GM12875 (cell line): ENCODE data around the gene HEPACAM2.

Experiments
- H3K4me3 ChIP-seq: one replicate; pipeline ENCODE4 v1.5.1; 2011; ENCODE audit warnings: low read depth, low read length, control low read depth
- CTCF ChIP-seq: IDR thresholded peaks from 2 replicates; pipeline ENCODE4 v1.5.1; 2011; ENCODE audit warnings: low read depth, mild to moderate bottlenecking, control low read depth, inconsistent platforms, low read length, moderate library complexity, borderline replicate concordance; ENCODE audit not compliant: insufficient read depth

The HEPACAM2 gene

GRCh38 chr7:93161181-93161762 is 65.0 kb downstream of the HEPACAM2 start:
- no peak for TF ChIP-seq CTCF
- H3K4me3 ChIP-seq: no peak overlapping the region

GRCh38 chr7:93160410-93160809 is 65.9 kb downstream of the HEPACAM2 start:
- no peak for TF ChIP-seq CTCF

GRCh38 chr7:93159490-93159889 is 66.8 kb downstream of the HEPACAM2 start:
- TF ChIP-seq CTCF: no peak
- no peak overlapping the region for H3K4me3 ChIP-seq

More at GRCh38 chr7:93160410-93160809, 65.9 kb downstream of the HEPACAM2 start:
- H3K4me3 ChIP-seq: no peak overlapping the region

GRCh38 chr7:93156884-93157283 is 69.4 kb downstream of the HEPACAM2 start:
- H3K4me3 ChIP-seq: no peak overlapping the region

GRCh38 chr7:93150200-93150835 is 76.0 kb downstream of the HEPACAM2 start:
- no peak overlapping the region for H3K4me3 ChIP-seq
- no peak for TF ChIP-seq CTCF

More at GRCh38 chr7:93156884-93157283, 69.4 kb downstream of the HEPACAM2 start:
- no peak for TF ChIP-seq CTCF

- no peak overlapping the region for H3K4me3 ChIP-seq
Measured at GRCh38 chr7:93148727-93149126, 77.5 kb downstream of the HEPACAM2 start.

More at GRCh38 chr7:93148727-93149126, 77.5 kb downstream of the HEPACAM2 start:
- no peak for TF ChIP-seq CTCF
